Activated CD4-positive, alpha-beta memory T cell treated with anti-CD3 and anti-CD28 coated beads, Interleukin-2, amount 10 ng/mL, durations not matched to agents 7 days and 5 days (primary cell): ENCODE measurements around the gene PIK3AP1. TPM values are rescaled to one million over a fixed set of nuclear protein-coding genes. Genes with fewer than 3 reads are reported as not detected.

Source experiments
- CTCF ChIA-PET: fragments of 350-600 bp; sonication (Branson Sonifier 250); formaldehyde crosslinking; loops from one replicate; lab custom pipeline; 2021; ENCODE audit warnings: antibody characterized with exemption, inconsistent platforms; lab: Charles Lee
- POLR2A ChIA-PET: fragments of 350-600 bp; sonication (Branson Sonifier 250); formaldehyde crosslinking; loops from one replicate; lab custom pipeline; 2021; ENCODE audit warnings: antibody characterized with exemption; lab: Charles Lee
- DNase-seq: peaks from one replicate; pipeline ENCODE4 v3.0.0-alpha.2; 2020
- H3K27ac Mint-ChIP-seq: one replicate; pipeline ENCODE4 v1.8.0; 2021; ENCODE audit warnings: mild to moderate bottlenecking, mixed read lengths
- H3K27me3 Mint-ChIP-seq: one replicate; pipeline ENCODE4 v1.8.0; 2021; ENCODE audit warnings: mixed read lengths
- H3K36me3 Mint-ChIP-seq: one replicate; pipeline ENCODE4 v1.8.0; 2021; ENCODE audit warnings: low read depth, mixed read lengths
- H3K4me1 Mint-ChIP-seq: one replicate; pipeline ENCODE4 v1.8.0; 2021; ENCODE audit warnings: mixed read lengths
- H3K4me3 Mint-ChIP-seq: one replicate; pipeline ENCODE4 v1.8.0; 2021; ENCODE audit warnings: mild to moderate bottlenecking, mixed read lengths
- H3K9me3 Mint-ChIP-seq: one replicate; pipeline ENCODE4 v1.8.0; 2021; ENCODE audit warnings: mixed read lengths
- total RNA-seq, 2 experiments: library from RNA; stranded (reverse); gene quantifications; one replicate each; pipeline ENCODE4 v1.2.3, GENCODE V29; 2021

PIK3AP1 gene
- total RNA-seq, 2 experiments from 2014 or later, result 5.7 to 6.6 TPM

DNA sequence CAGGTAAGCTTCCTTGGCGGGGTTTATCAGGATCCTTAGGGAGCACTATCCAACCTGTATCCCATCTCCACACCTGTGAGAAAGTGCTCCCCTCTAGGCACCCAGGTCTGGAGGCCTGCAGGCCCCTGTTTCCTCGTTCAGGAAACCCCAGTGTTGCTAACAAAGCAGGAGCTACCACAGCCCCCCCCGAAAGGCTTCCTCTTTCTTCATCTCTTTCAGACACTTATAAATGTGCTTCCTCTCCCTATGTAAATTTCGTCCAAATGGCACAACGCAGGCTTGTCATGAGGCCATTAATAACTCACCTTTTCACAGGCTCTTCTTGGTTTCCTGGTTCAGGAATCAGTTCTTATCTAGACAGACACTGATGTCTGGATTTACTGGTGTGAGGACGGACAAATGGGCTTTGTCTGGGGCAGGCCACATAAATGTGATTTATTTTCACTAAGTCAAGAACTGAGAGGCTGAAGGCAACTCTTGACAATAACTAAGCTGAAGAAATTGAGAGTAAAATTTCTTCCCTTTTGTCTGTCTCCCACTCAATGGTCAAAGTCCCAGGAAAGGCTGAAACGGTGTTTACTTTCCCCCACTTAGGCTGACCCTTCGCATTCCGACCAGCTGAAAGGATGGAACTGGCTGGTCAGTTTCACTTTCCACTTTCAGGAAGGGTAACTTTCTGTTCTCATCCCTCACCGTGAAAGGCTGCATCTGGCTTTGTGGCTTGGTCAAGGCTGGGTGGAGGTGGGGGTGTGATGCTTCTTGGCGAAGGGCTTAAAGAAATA, 46.8 kb downstream of the PIK3AP1 start:
- no peak overlapping the region for H3K27ac Mint-ChIP-seq
- CTCF ChIA-PET, result no interaction called here
- no peaks in the 10 kb centered on the region for H3K9me3 Mint-ChIP-seq
- H3K27me3 Mint-ChIP-seq, result no peaks in the 10 kb centered on the region
- H3K4me3 Mint-ChIP-seq, result no peak overlapping the region
- DNase-seq, result no peak
- POLR2A ChIA-PET, result interaction anchor here (1.1 kb wide), 1 partner anchor 33 kb away, joined by 4 read pairs; no protein-coding TSS in a partner anchor
- no peaks in the 10 kb centered on the region for H3K36me3 Mint-ChIP-seq
- H3K4me1 Mint-ChIP-seq, result peaks cover 1% of the 10 kb centered on the region

DNA sequence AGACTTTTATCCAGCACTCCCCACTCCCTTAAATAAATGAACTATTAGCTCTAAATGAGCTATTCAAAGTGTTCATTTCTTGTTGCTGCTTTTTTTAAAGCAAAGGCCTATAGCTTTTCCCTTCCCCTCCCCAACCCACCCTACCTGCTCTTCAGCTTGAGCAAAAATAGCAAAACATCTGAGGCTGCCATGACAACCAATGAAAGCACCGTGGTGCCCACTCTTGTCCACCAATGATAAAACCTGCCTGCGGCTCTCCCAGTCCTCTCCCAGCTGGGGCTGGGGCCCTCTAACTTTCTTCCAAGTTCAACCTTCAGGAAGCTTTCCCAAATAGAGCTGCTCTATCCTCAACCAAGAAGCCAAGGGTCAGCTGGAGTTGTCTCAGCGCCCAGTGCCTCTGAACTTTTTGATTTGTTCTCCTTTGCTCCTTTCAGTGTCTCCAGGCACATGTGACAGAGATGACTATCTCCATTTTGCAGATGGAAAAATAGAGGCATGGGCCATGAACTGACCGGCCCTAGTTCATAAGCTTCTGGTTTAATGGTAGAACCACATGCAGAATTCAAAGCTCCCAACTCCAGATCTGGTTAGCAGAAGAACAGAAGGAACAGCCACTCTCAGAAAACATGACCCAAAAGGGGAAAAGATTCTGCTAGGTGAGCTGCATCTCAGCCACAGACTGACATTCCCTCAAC, 47.7 kb downstream of the PIK3AP1 start:
- no peaks in the 10 kb centered on the region for H3K27me3 Mint-ChIP-seq
- DNase-seq, result no peak
- no peak overlapping the region for H3K27ac Mint-ChIP-seq
- H3K36me3 Mint-ChIP-seq, result no peaks in the 10 kb centered on the region
- ChIA-PET POLR2A (no interaction called here), CTCF (no interaction called here)
- H3K4me3 Mint-ChIP-seq, result no peak overlapping the region
- H3K4me1 Mint-ChIP-seq, result peaks cover 3% of the 10 kb centered on the region
- H3K9me3 Mint-ChIP-seq, result no peaks in the 10 kb centered on the region

- Mint-ChIP-seq H3K27ac (no peak overlapping the region), H3K36me3 (no peaks in the 10 kb centered on the region)
Observed at GRCh38 chr10:96671211-96671890, 49.0 kb downstream of the PIK3AP1 start.

GRCh38 chr10:96670786-96671185, 49.5 kb downstream of the PIK3AP1 start:
- H3K9me3 Mint-ChIP-seq, result no peaks in the 10 kb centered on the region

More at GRCh38 chr10:96671211-96671890, 49.0 kb downstream of the PIK3AP1 start:
- H3K4me3 Mint-ChIP-seq, result no peak overlapping the region
- ChIA-PET POLR2A (no interaction called here), CTCF (interaction anchor here (2.1 kb wide), 1 partner anchor 30 kb away, joined by 7 read pairs; no protein-coding TSS in a partner anchor)
- peaks cover 3% of the 10 kb centered on the region for H3K4me1 Mint-ChIP-seq
- no peaks in the 10 kb centered on the region for H3K27me3 Mint-ChIP-seq
- no peak for DNase-seq
- H3K9me3 Mint-ChIP-seq, result no peaks in the 10 kb centered on the region

GRCh38 chr10:96667401-96667800, 52.9 kb downstream of the PIK3AP1 start:
- Mint-ChIP-seq H3K9me3 (no peaks in the 10 kb centered on the region), H3K36me3 (no peaks in the 10 kb centered on the region), H3K27me3 (no peaks in the 10 kb centered on the region), H3K4me3 (no peak overlapping the region), H3K4me1 (peaks cover 9% of the 10 kb centered on the region), H3K27ac (no peak overlapping the region)
- POLR2A ChIA-PET, result no interaction called here
- CTCF ChIA-PET, result no interaction called here
- DNase-seq, result no peak

More at GRCh38 chr10:96670786-96671185, 49.5 kb downstream of the PIK3AP1 start:
- ChIA-PET CTCF (interaction anchor here (2.1 kb wide), 1 partner anchor 30 kb away, joined by 7 read pairs; no protein-coding TSS in a partner anchor), POLR2A (no interaction called here)
- Mint-ChIP-seq H3K36me3 (no peaks in the 10 kb centered on the region), H3K27ac (no peak overlapping the region), H3K4me1 (peaks cover 3% of the 10 kb centered on the region), H3K4me3 (no peak overlapping the region), H3K27me3 (no peaks in the 10 kb centered on the region)
- DNase-seq, result no peak

GRCh38 chr10:96666741-96667140, 53.6 kb downstream of the PIK3AP1 start:
- ChIA-PET CTCF (no interaction called here), POLR2A (no interaction called here)
- DNase-seq, result no peak
- peaks cover 9% of the 10 kb centered on the region for H3K4me1 Mint-ChIP-seq
- no peaks in the 10 kb centered on the region for H3K9me3 Mint-ChIP-seq
- H3K27me3 Mint-ChIP-seq, result no peaks in the 10 kb centered on the region
- no peaks in the 10 kb centered on the region for H3K36me3 Mint-ChIP-seq
- no peak overlapping the region for H3K4me3 Mint-ChIP-seq
- H3K27ac Mint-ChIP-seq, result no peak overlapping the region

DNA sequence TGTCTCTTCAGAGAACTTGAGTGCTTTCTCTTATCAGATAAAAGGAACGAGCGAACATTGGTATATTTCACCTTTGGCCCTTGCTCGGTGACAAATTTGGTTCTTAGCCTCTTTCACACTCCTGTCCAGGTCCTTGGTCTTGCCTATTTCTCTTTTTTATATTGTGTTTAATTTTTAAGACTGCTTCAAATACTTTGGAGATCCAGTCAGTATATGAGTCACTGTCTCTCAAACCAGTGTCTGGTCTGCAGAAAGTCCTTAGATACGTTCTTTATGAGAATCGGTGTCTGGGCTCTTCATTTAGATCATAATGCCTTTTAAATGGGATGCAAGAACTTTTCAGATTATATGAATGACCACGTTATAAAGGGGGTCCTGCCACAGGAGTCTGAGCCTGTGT, 55.0 kb downstream of the PIK3AP1 start:
- Mint-ChIP-seq H3K9me3 (no peaks in the 10 kb centered on the region), H3K36me3 (no peaks in the 10 kb centered on the region), H3K4me3 (no peak overlapping the region), H3K27me3 (no peaks in the 10 kb centered on the region), H3K27ac (no peak overlapping the region), H3K4me1 (peaks cover 7% of the 10 kb centered on the region)
- no peak for DNase-seq
- ChIA-PET POLR2A (no interaction called here), CTCF (no interaction called here)

DNA sequence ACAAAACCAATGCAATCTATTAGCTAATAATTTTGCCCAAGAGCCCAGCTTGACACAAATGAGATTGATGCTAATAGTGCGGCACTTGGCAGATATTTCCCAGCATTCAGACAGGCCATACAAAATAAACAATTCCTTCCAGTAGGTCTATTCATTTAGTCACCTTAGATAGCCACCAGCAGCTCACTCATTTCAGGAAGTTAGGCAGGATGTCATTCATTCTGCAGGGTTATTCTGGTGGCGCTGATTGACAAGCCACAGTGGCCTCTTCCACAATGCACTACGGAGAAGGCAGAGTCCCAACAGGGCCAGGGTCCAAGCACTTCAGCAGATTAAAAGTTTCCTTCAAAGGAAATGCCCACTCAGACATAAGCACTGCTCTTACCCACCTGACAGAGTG, 55.8 kb downstream of the PIK3AP1 start:
- ChIA-PET CTCF (no interaction called here), POLR2A (interaction anchor here (0.8 to 1.0 kb wide), 2 partner anchors 13 to 106 kb away, joined by 3 read pairs; no protein-coding TSS in a partner anchor)
- H3K36me3 Mint-ChIP-seq, result no peaks in the 10 kb centered on the region
- H3K9me3 Mint-ChIP-seq, result no peaks in the 10 kb centered on the region
- no peaks in the 10 kb centered on the region for H3K27me3 Mint-ChIP-seq
- no peak overlapping the region for H3K27ac Mint-ChIP-seq
- peaks cover 7% of the 10 kb centered on the region for H3K4me1 Mint-ChIP-seq
- H3K4me3 Mint-ChIP-seq, result no peak overlapping the region
- no peak for DNase-seq

DNA sequence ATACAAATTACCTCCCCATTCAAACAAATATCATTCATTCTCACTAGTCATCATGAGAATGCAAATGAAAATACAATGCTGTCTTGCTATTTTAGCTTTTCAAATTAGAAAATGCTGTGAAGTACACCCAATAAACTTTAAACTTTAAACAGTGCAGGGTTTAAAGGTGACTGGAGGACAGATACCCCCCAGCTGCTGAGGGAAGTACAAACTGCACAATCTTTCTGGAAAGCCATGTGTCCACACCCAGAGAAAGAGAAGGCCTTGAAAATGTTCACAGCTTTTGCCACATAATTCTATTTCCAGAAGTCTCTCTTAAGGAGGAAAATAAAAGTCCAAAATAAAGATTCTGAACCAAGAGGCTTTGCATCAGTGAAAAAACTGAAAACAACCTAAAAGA, 56.5 kb downstream of the PIK3AP1 start:
- DNase-seq, result no peak
- H3K27ac Mint-ChIP-seq, result no peak overlapping the region
- CTCF ChIA-PET, result interaction anchor here (1.0 kb wide), 1 partner anchor 8 kb away, joined by 3 read pairs; no protein-coding TSS in a partner anchor
- peaks cover 7% of the 10 kb centered on the region for H3K4me1 Mint-ChIP-seq
- no peak overlapping the region for H3K4me3 Mint-ChIP-seq
- H3K9me3 Mint-ChIP-seq, result no peaks in the 10 kb centered on the region
- H3K27me3 Mint-ChIP-seq, result no peaks in the 10 kb centered on the region
- H3K36me3 Mint-ChIP-seq, result no peaks in the 10 kb centered on the region
- POLR2A ChIA-PET, result interaction anchor here (0.8 to 1.0 kb wide), 2 partner anchors 105 to 799 kb away, joined by 3 read pairs; no protein-coding TSS in a partner anchor

DNA sequence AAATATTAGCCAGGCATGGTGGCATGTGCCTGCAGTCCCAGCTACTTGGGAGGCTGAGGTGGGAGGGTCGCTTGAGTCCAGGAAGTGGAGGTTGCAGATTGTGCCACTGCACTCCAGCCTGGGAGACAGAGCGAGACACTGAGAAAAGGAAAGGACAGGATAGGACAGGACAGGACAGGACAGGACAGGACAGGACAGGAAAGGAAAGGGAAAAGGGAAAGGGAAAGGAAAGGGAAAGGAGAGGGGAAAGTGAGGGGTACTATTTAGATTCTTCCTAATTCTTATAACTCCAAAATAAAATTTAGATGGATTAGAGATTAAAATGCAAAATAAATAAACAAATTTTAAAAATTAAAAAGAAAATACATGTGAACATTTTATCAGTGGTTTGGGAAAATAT, 58.7 kb downstream of the PIK3AP1 start:
- Mint-ChIP-seq H3K27ac (no peak overlapping the region), H3K4me1 (peaks cover 8% of the 10 kb centered on the region), H3K9me3 (no peaks in the 10 kb centered on the region), H3K4me3 (no peak overlapping the region), H3K36me3 (no peaks in the 10 kb centered on the region), H3K27me3 (no peaks in the 10 kb centered on the region)
- no peak for DNase-seq
- POLR2A ChIA-PET, result no interaction called here
- CTCF ChIA-PET, result no interaction called here

- no peaks in the 10 kb centered on the region for H3K9me3 Mint-ChIP-seq
- ChIA-PET POLR2A (no interaction called here), CTCF (no interaction called here)
Observed at GRCh38 chr10:96660297-96660696, 60.0 kb downstream of the PIK3AP1 start.

GRCh38 chr10:96658844-96659243, 61.5 kb downstream of the PIK3AP1 start:
- DNase-seq, result no peak
- H3K9me3 Mint-ChIP-seq, result no peaks in the 10 kb centered on the region
- ChIA-PET POLR2A (no interaction called here), CTCF (interaction anchor here (1.1 kb wide), 1 partner anchor 414 kb away, joined by 6 read pairs; no protein-coding TSS in a partner anchor)
- H3K4me3 Mint-ChIP-seq, result no peak overlapping the region
- H3K4me1 Mint-ChIP-seq, result peaks cover 2% of the 10 kb centered on the region
- peaks cover 5% of the 10 kb centered on the region for H3K36me3 Mint-ChIP-seq
- H3K27me3 Mint-ChIP-seq, result no peaks in the 10 kb centered on the region
- no peak overlapping the region for H3K27ac Mint-ChIP-seq

More at GRCh38 chr10:96660297-96660696, 60.0 kb downstream of the PIK3AP1 start:
- Mint-ChIP-seq H3K27me3 (no peaks in the 10 kb centered on the region), H3K4me1 (peaks cover 8% of the 10 kb centered on the region), H3K4me3 (no peak overlapping the region), H3K27ac (no peak overlapping the region), H3K36me3 (peaks cover 3% of the 10 kb centered on the region)
- DNase-seq, result no peak

DNA sequence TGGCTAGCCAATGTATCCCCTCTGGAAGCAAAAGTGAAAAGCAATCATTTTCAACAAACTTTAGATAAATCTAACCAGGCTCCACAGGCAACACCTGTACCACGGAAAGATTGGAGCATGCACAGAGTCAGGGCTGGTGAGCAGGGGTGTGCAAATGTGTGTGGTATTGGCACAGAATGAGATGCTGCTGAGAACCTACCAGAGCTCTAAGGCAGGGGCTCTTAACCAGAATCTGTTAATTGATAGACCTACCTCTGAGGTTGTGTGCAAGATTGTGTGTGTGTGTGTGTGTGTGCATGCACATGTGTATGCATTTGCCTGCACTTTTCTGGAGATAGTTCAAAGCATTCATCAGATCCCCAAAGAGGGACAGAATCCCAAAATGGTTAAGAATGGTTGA, 62.9 kb downstream of the PIK3AP1 start:
- H3K36me3 Mint-ChIP-seq, result peaks cover 5% of the 10 kb centered on the region
- peaks cover 4% of the 10 kb centered on the region for H3K4me1 Mint-ChIP-seq
- POLR2A ChIA-PET, result no interaction called here
- CTCF ChIA-PET, result no interaction called here
- no peak overlapping the region for H3K4me3 Mint-ChIP-seq
- H3K9me3 Mint-ChIP-seq, result no peaks in the 10 kb centered on the region
- no peak for DNase-seq
- no peaks in the 10 kb centered on the region for H3K27me3 Mint-ChIP-seq
- no peak overlapping the region for H3K27ac Mint-ChIP-seq
